ENCODE results near the gene TEX29. TPM values are rescaled to one million over a fixed set of nuclear protein-coding genes. Genes with fewer than 3 reads are reported as not detected.

Gene TEX29
- polyA plus RNA-seq, 1 of the 3 experiments (the other 2 are of a cell fraction) = 0.18 TPM

DNA sequence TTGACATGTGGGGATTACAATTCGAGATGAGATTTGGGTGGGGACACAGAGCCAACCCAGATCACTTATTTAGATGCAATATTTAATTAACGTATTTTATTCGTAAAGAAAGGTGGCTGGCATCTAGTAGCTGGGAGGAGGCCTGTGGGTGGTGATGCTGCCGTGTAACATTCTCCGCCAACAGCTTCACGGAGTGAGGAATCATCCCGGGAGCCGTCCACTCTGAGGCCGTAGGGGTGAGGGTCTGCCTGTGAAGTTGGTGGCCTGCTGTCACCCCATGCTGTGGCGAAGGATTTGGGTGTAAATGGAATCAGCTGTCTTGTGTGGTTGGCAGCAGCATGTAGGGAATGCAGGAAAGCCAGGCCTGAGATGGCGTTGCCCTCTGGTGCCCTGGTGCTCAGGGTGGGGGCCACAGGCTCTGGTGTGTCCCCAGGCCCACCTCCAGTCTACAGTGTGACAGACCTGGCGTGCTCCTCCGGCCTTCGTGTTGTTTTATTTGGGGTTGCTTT is 3.3 kb upstream of the TEX29 start (continued):
- TF ChIP-seq, protein P1, sequence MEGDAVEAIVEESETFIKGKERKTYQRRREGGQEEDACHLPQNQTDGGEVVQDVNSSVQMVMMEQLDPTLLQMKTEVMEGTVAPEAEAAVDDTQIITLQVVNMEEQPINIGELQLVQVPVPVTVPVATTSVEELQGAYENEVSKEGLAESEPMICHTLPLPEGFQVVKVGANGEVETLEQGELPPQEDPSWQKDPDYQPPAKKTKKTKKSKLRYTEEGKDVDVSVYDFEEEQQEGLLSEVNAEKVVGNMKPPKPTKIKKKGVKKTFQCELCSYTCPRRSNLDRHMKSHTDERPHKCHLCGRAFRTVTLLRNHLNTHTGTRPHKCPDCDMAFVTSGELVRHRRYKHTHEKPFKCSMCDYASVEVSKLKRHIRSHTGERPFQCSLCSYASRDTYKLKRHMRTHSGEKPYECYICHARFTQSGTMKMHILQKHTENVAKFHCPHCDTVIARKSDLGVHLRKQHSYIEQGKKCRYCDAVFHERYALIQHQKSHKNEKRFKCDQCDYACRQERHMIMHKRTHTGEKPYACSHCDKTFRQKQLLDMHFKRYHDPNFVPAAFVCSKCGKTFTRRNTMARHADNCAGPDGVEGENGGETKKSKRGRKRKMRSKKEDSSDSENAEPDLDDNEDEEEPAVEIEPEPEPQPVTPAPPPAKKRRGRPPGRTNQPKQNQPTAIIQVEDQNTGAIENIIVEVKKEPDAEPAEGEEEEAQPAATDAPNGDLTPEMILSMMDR (IDR thresholded peaks at IDR 0.05) = no peak
- no peak for TF ChIP-seq RAD21 (IDR thresholded peaks at IDR 0.05; ENCODE audit: low read length)
- TF ChIP-seq, protein P2, sequence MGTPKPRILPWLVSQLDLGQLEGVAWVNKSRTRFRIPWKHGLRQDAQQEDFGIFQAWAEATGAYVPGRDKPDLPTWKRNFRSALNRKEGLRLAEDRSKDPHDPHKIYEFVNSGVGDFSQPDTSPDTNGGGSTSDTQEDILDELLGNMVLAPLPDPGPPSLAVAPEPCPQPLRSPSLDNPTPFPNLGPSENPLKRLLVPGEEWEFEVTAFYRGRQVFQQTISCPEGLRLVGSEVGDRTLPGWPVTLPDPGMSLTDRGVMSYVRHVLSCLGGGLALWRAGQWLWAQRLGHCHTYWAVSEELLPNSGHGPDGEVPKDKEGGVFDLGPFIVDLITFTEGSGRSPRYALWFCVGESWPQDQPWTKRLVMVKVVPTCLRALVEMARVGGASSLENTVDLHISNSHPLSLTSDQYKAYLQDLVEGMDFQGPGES (IDR thresholded peaks at IDR 0.05; ENCODE audit: low read depth, low read length) = no peak

DNA sequence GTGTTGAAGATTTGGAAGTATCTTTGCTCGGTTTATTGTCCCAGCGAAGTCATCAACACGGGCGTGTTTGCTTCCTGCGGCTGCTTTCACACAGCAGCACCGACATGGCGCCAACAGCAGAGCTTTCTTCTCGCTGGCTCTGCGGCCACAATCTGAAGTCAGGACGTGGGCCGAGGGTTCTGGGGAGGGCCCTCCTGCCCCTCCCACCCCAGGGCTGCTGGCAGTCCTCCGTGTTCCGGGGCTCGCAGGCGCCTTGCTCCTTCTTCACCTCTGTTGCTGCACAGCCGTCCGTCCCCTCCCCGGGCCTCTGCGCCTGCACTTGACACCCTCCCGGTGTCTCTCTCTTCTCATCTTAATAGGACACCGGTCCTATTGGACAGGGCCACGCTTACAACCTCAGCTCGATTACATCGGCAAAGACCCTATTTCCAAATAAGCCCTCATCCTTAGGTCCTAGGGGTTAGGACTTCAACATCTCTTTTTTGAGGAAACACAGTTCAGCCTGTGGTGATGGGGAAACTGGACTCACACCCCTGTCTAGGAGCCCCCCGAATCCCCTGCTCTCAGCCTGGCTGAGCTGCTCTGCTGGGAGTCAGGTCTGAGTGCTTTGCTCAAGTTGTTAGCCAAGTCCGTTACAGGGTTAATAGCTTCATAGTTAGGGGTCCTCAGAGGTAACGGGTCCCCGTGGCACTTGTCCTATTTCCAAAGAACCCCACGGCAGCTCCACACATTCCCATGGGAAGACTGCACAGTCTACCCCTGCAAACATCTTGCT is 2.7 kb upstream of the TEX29 start:
- H4K20me1 ChIP-seq (ENCODE audit: insufficient read depth) = no peaks in the 10 kb centered on the region
- no peaks in the 10 kb centered on the region for H3K79me2 ChIP-seq (ENCODE audit: insufficient read depth)
- CTCF ChIA-PET = no interaction called here
- TF ChIP-seq GABPA (IDR thresholded peaks at IDR 0.05; ENCODE audit: low read depth) (no peak), FOXJ3 (CRISPR knock-in tag; IDR thresholded peaks at IDR 0.05) (no peak), FOSL2 (IDR thresholded peaks at IDR 0.05; ENCODE audit: borderline replicate concordance, low read depth) (no peak), EZH2phosphoT487 (IDR thresholded peaks at IDR 0.05; ENCODE audit: borderline replicate concordance, low read depth) (no peak), TAF1 (IDR thresholded peaks at IDR 0.05; ENCODE audit: borderline replicate concordance, low read depth, low read length) (no peak), ELF1 (IDR thresholded peaks at IDR 0.05) (no peak), SMC3 (IDR thresholded peaks at IDR 0.05; ENCODE audit: low read depth, low read length) (no peak)
- TF ChIP-seq, protein P3, sequence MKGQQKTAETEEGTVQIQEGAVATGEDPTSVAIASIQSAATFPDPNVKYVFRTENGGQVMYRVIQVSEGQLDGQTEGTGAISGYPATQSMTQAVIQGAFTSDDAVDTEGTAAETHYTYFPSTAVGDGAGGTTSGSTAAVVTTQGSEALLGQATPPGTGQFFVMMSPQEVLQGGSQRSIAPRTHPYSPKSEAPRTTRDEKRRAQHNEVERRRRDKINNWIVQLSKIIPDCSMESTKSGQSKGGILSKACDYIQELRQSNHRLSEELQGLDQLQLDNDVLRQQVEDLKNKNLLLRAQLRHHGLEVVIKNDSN (IDR thresholded peaks at IDR 0.05; ENCODE audit: borderline replicate concordance, low read depth) = no peak
- TF ChIP-seq, protein P4, sequence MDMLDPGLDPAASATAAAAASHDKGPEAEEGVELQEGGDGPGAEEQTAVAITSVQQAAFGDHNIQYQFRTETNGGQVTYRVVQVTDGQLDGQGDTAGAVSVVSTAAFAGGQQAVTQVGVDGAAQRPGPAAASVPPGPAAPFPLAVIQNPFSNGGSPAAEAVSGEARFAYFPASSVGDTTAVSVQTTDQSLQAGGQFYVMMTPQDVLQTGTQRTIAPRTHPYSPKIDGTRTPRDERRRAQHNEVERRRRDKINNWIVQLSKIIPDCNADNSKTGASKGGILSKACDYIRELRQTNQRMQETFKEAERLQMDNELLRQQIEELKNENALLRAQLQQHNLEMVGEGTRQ (IDR thresholded peaks at IDR 0.05; ENCODE audit: borderline replicate concordance, low read depth, low read length) = no peak
- no peak overlapping the region for H3K9ac ChIP-seq
- POLR2A ChIA-PET = no interaction called here
- H3F3A ChIP-seq (replicated peaks; ENCODE audit: insufficient read depth) = no peaks in the 10 kb centered on the region
- H3K4me2 ChIP-seq = no peak overlapping the region
- no peak overlapping the region for H3K27ac ChIP-seq (ENCODE audit: low read depth in 2 of 2, low read length in 1 of 2)
- WGBS (ENCODE audit: low lambda C conversion rate) = 81% methylated on average over 22 of the region's 29 CpGs
- no peaks in the 10 kb centered on the region for H3K9me3 ChIP-seq
- no peak overlapping the region for H2AFZ ChIP-seq (ENCODE audit: low read depth)
- H3K27me3 ChIP-seq (ENCODE audit: insufficient read depth) = no peaks in the 10 kb centered on the region; the same call in 1 of the 2 replicates
- H3K4me1 ChIP-seq (ENCODE audit: control insufficient read depth in 1 of 2, insufficient read depth in 2 of 2, low read depth in 1 of 2, low read length in 1 of 2) = no peaks in the 10 kb centered on the region; a peak in 1 of 4 replicates
- no peaks in the 10 kb centered on the region for H3K36me3 ChIP-seq (replicated peaks in 1 of 2; ENCODE audit: control insufficient read depth in 1 of 2, insufficient read depth in 2 of 2, low read length in 1 of 2)
- no peak overlapping the region for H3K4me3 ChIP-seq (ENCODE audit: low read depth in 2 of 2, low read length in 1 of 2)
- no peaks in the 10 kb centered on the region for H3K9me2 ChIP-seq
- no peak for DNase-seq

All from SK-N-SH (cell line).